BE2C (cell line): ENCODE data around the gene BTG2.

Source experiments
- DNase-seq: peaks from one replicate; pipeline ENCODE4 v3.0.0-alpha.2; 2020
- H3K27me3 ChIP-seq: fragments of 250-450 bp; sonication (Bioruptor Pico); 2 replicates; pipeline ENCODE4 v1.5.1; 2020; ENCODE audit warnings: mild to moderate bottlenecking
- H3K36me3 ChIP-seq: fragments of 250-450 bp; sonication (Bioruptor Pico); 2 replicates; pipeline ENCODE4 v1.5.1; 2020; ENCODE audit warnings: mild to moderate bottlenecking
- H3K4me1 ChIP-seq: fragments of 250-450 bp; sonication (Bioruptor Pico); 2 replicates; pipeline ENCODE4 v1.5.1; 2020
- H3K4me3 ChIP-seq: 2 replicates; pipeline ENCODE4 v1.5.1; 2011; ENCODE audit warnings: low read depth, low read length
- H3K9me3 ChIP-seq: fragments of 250-450 bp; sonication (Bioruptor Pico); 2 replicates; pipeline ENCODE4 v1.5.1; 2020
- TF ChIP-seq, protein P1 (sequence below): IDR thresholded peaks from 2 replicates; pipeline ENCODE4 v1.5.1; 2012; ENCODE audit warnings: mild to moderate bottlenecking, low read depth, low read length

The BTG2 gene

DNA sequence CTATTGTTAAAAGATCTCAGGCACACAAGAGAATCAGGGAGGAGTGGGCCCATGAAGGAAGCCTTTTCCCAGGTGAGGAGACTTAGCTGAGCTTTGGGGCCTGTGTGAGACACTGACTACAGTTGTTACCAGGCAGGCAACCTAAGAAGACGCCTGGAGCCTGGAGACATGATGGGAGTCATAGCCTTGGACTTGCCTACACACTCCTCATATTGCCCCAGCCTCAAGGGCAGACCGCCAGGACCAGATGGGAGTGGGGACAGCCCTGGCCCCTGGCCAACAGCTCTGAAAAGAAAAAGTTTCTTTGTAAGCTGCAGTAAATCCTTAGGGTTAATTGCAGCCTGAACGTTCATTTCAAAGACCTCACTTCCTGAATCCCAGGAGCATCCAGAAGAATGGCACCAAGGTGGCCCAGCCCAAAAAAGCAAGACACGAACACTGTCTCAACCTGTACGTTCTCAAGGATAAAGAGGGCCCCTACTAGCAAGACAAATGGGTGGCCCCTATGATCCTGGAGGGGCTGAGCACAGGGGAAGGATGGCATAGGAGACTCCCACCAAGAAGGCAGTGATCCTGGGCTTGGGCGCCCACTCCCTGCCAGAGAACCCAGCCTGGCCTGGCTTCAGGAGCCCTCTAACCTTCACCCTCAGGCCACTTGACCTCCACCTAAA lies 33.2 kb upstream of the BTG2 start:
- H3K9me3 ChIP-seq: no peaks in the 10 kb centered on the region
- TF ChIP-seq, protein P1, sequence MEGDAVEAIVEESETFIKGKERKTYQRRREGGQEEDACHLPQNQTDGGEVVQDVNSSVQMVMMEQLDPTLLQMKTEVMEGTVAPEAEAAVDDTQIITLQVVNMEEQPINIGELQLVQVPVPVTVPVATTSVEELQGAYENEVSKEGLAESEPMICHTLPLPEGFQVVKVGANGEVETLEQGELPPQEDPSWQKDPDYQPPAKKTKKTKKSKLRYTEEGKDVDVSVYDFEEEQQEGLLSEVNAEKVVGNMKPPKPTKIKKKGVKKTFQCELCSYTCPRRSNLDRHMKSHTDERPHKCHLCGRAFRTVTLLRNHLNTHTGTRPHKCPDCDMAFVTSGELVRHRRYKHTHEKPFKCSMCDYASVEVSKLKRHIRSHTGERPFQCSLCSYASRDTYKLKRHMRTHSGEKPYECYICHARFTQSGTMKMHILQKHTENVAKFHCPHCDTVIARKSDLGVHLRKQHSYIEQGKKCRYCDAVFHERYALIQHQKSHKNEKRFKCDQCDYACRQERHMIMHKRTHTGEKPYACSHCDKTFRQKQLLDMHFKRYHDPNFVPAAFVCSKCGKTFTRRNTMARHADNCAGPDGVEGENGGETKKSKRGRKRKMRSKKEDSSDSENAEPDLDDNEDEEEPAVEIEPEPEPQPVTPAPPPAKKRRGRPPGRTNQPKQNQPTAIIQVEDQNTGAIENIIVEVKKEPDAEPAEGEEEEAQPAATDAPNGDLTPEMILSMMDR: no peak
- peaks cover 21% of the 10 kb centered on the region for H3K4me1 ChIP-seq
- no peaks in the 10 kb centered on the region for H3K27me3 ChIP-seq
- no peak for DNase-seq
- H3K4me3 ChIP-seq: no peak overlapping the region
- no peaks in the 10 kb centered on the region for H3K36me3 ChIP-seq

DNA sequence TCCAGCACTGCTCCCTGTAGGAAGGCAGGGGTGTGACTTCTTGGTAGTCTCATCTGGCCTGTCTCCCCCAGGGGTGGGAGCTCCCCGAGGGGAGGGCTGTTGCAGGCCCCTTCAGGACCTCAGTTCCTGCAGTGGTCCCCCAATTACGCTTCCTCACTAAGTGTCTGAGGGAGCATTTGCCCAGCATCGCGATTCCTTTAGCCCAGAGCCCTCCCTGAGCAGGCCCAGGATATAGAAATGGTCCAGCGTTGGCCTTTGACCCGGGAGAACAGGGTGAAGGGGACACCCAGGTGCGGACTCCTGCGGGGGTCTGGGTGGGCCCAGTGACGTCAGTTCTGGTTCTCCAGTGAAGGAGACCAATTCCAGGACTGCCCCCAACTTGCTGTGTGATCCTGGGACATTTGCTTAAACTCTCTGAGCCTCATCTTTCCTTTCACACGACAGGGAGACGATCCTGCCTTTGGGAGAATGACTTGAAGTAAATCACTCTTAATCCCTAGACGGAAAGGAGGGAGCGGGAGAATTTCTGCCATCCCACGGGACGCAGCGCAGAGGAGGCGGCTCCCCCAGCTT lies 32.6 kb upstream of the BTG2 start:
- no peak for DNase-seq
- peaks cover 26% of the 10 kb centered on the region for H3K4me1 ChIP-seq
- TF ChIP-seq, protein P1: no peak
- H3K36me3 ChIP-seq: no peaks in the 10 kb centered on the region
- H3K4me3 ChIP-seq: no peak overlapping the region; the same call in 1 of the 2 replicates
- no peaks in the 10 kb centered on the region for H3K9me3 ChIP-seq
- H3K27me3 ChIP-seq: no peaks in the 10 kb centered on the region

DNA sequence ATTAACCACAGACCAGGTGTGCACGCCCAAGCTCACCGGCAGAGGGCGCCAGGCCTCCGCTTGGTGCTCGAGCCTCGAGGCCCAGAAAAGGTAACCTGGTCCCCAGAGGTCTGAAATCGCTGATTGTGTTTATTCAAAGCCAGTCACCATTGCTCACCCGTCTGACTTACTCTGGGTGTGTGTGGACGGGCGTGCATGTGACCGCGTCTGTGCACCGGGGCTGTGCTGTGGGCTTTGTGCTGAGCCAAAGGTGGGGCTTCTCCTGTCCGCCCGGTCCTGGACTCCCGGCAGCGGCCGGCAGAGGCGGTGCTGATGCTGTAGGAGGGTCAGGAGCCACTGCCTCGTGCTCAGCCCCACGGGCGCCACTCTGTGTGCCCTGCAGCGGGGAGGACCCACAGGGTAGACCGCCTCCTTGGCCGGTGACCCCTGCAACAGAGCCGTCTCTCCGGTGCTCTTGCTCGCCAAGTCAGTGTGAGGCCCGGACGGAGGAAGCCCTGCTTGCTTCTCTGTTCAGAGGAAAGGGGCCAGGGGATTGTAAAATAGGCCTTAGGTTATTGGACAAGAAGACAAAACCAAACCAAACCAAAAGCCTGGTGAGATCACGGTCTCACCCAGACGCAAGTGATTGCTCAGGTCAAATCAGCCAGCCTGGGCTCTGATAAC lies 32.0 kb upstream of the BTG2 start:
- H3K9me3 ChIP-seq: no peaks in the 10 kb centered on the region

DNA sequence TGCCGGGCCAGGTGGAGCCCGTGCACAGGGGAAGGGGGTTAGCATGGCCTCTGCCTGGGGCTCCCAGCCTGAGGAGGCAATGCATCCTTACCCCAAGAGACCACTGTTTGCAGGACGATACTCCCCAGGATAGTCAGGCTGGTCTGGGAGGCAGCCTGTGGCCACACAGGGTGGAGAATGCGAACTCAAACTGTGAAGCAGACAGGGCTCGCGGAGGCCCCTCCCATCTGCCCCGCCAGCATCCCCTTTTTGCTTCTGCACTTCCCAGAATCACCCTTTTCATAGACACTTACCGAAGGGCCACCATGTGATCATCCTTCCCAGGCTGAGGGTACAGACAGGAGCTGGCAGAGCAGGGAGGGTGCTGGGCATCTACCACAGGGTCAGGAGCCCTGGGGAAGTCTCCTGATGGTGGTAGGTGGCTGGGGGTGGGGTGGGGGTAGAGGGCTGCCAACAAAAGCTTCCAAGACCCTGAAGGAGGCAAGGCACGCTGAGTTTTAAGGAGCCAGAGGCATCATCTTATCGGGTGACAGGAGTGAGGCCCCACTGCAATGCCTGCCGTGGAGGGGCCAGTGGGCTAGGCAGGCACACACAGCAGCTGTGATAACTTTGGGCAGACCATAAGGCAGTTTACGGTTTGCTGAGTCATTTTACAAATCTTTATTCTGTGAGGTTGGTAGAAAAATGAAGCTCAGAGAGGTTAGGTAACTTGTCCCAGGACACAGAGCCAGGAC lies 31.3 kb upstream of the BTG2 start:
- Histone ChIP-seq H3K36me3 (no peaks in the 10 kb centered on the region), H3K4me1 (peaks cover 28% of the 10 kb centered on the region), H3K27me3 (no peaks in the 10 kb centered on the region), H3K9me3 (no peaks in the 10 kb centered on the region), H3K4me3 (no peak overlapping the region)
- TF ChIP-seq, protein P1: no peak
- DNase-seq: no peak

More for the DNA sequence above, 32.0 kb upstream of the BTG2 start:
- Histone ChIP-seq H3K4me1 (peaks cover 29% of the 10 kb centered on the region), H3K4me3 (peak overlapping the region; percentile 40), H3K36me3 (no peaks in the 10 kb centered on the region), H3K27me3 (no peaks in the 10 kb centered on the region)
- TF ChIP-seq, protein P1: peak; percentile 96
- DNase-seq: peak; percentile 92

DNA sequence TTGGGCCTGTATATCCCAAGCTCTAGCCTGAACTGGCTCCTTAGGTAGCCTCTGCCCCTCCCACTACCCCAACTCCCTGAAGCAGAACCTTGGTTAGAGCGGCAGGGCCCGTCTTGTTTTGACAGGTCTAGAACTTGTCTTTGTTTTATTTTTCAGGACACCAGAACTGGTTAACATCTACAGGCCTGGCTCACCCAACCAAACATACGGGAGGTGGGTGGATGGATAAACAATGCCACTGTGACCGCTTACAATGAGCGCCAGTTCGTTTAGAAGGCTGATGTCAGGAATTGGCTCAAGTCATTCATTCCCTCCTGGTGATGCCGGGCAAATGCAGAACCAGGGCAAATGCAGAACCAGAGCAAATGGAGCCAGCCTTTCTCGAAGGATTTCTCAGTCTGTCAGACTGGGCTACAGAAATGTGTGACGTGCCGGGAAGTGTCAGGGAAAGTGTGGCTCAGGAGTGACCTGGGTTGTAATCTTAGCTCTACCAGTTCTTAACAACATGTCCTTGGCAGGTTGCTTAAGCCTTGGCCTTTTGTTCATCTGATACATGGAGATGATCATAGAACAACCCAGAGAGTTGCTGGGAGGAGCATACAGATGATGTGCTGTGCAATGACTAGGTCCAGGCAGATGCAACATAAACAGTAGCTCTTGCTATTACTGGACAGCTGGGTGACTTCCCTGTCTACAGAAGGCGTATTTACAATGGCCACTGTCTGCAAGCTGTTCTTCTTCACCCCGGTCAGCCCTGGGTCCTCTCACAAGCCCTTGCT lies 30.5 kb upstream of the BTG2 start:
- no peaks in the 10 kb centered on the region for H3K27me3 ChIP-seq
- no peaks in the 10 kb centered on the region for H3K9me3 ChIP-seq
- DNase-seq: no peak
- H3K36me3 ChIP-seq: no peaks in the 10 kb centered on the region
- H3K4me3 ChIP-seq: no peak overlapping the region
- TF ChIP-seq, protein P1: no peak
- peaks cover 32% of the 10 kb centered on the region for H3K4me1 ChIP-seq
